CD14-positive monocyte (primary cell): ENCODE data around the gene MAPRE3. TPM values are rescaled to one million over a fixed set of nuclear protein-coding genes. Genes with fewer than 3 reads are reported as not detected.
A peak's percentile ranks its signal among the peaks of the same experiment; 100 is the strongest.

Source experiments
- DNase-seq, 3 donors: peaks; one replicate each; pipeline ENCODE4 v3.0.0-alpha.2; 2011 to 2022
- H2AFZ ChIP-seq: 2 replicates; pipeline ENCODE4 v1.6.0; 2012; ENCODE audit warnings: mild to moderate bottlenecking, low read depth, low read length, inconsistent platforms; ENCODE audit not compliant: insufficient read depth, poor library complexity, severe bottlenecking
- H3K27ac ChIP-seq, 2 donors: 1 replicate in 1 of 2; 2 replicates in 1 of 2; pipeline ENCODE4 v1.5.1; 2012 to 2013; ENCODE audit warnings: low read length in 2 of 2, control low read depth in 1 of 2, inconsistent platforms in 1 of 2, low read depth in 1 of 2, mild to moderate bottlenecking in 1 of 2
- H3K27me3 ChIP-seq, 2 donors: one replicate each; pipeline versions ENCODE4 v1.6.0 to v1.6.1; 2011 to 2013; ENCODE audit warnings: low read length in 2 of 2; ENCODE audit not compliant: control insufficient read depth in 2 of 2, insufficient read depth in 2 of 2
- H3K36me3 ChIP-seq, 2 donors: replicated peaks in 1 of 2; 1 replicate in 1 of 2; 2 replicates in 1 of 2; pipeline versions ENCODE4 v1.5.1 to v1.6.1; 2012 to 2013; ENCODE audit warnings: low read length in 2 of 2, control low read depth in 1 of 2, inconsistent platforms in 1 of 2, mild to moderate bottlenecking in 1 of 2; ENCODE audit not compliant: insufficient read depth in 2 of 2, control insufficient read depth in 1 of 2
- H3K4me1 ChIP-seq, 2 donors: 1 replicate in 1 of 2; 2 replicates in 1 of 2; pipeline versions ENCODE4 v1.5.1 to v1.6.1; 2012 to 2013; ENCODE audit warnings: low read length in 2 of 2, control low read depth in 1 of 2, inconsistent platforms in 1 of 2, mild to moderate bottlenecking in 1 of 2, moderate library complexity in 1 of 2; ENCODE audit not compliant: insufficient read depth in 2 of 2, control insufficient read depth in 1 of 2
- H3K4me2 ChIP-seq: replicated peaks from 2 replicates; pipeline ENCODE3; 2012; ENCODE audit warnings: low read length, moderate library complexity, mild to moderate bottlenecking; ENCODE audit not compliant: poor library complexity, severe bottlenecking; ENCODE audit errors: extremely low read depth
- H3K4me3 ChIP-seq, 3 experiments: fragments of 200-600 bp in 1 of 3; sonication (generic) in 1 of 3; replicated peaks in 1 of 3; 1 replicate in 2 of 3; 2 replicates in 1 of 3; pipeline ENCODE4 v1.5.1; 2011 to 2013; ENCODE audit warnings: low read length in 3 of 3, mild to moderate bottlenecking in 3 of 3, control low read depth in 2 of 3, low read depth in 2 of 3, inconsistent platforms in 1 of 3, moderate library complexity in 1 of 3
- H3K79me2 ChIP-seq: 2 replicates; pipeline ENCODE4 v1.6.0; 2012; ENCODE audit warnings: mild to moderate bottlenecking, control low read depth, inconsistent platforms, low read length, moderate library complexity; ENCODE audit not compliant: insufficient read depth
- H3K9ac ChIP-seq: 2 replicates; pipeline ENCODE4 v1.6.0; 2017; ENCODE audit warnings: low read length, mild to moderate bottlenecking; ENCODE audit not compliant: insufficient read depth, poor library complexity, severe bottlenecking
- H3K9me3 ChIP-seq, 2 donors: replicated peaks in 1 of 2; 1 replicate in 1 of 2; 2 replicates in 1 of 2; pipeline versions ENCODE4 v1.5.1 to v1.6.1; 2012 to 2013; ENCODE audit warnings: low read length in 2 of 2, control low read depth in 1 of 2; ENCODE audit not compliant: control insufficient read depth in 1 of 2, insufficient read depth in 1 of 2
- H4K20me1 ChIP-seq: 2 replicates; pipeline ENCODE4 v1.6.0; 2012; ENCODE audit warnings: mild to moderate bottlenecking, low read length, control low read depth, moderate library complexity; ENCODE audit not compliant: insufficient read depth
- H3K27ac Mint-ChIP-seq, 7 donors: one replicate each; pipeline ENCODE4 v1.8.0; 2020; ENCODE audit warnings: mild to moderate bottlenecking in 7 of 7, mixed read lengths in 7 of 7, moderate library complexity in 6 of 7, inconsistent platforms in 2 of 7
- H3K27me3 Mint-ChIP-seq, 3 donors: one replicate each; pipeline ENCODE4 v1.8.0; 2021 to 2022; ENCODE audit warnings: low read depth in 3 of 3, mild to moderate bottlenecking in 3 of 3, mixed read lengths in 3 of 3, moderate library complexity in 3 of 3, inconsistent platforms in 1 of 3
- H3K36me3 Mint-ChIP-seq, 2 donors: one replicate each; pipeline ENCODE4 v1.8.0; 2020; ENCODE audit warnings: mixed read lengths in 2 of 2, inconsistent platforms in 1 of 2, mild to moderate bottlenecking in 1 of 2
- H3K4me1 Mint-ChIP-seq: one replicate; pipeline ENCODE4 v1.8.0; 2020; ENCODE audit warnings: mild to moderate bottlenecking, mixed read lengths
- H3K4me3 Mint-ChIP-seq, 2 donors: one replicate each; pipeline ENCODE4 v1.8.0; 2020; ENCODE audit warnings: mild to moderate bottlenecking in 2 of 2, mixed read lengths in 2 of 2, moderate library complexity in 1 of 2
- H3K9me3 Mint-ChIP-seq, 7 donors: one replicate each; pipeline ENCODE4 v1.8.0; 2020 to 2022; ENCODE audit warnings: mixed read lengths in 7 of 7, mild to moderate bottlenecking in 6 of 7, moderate library complexity in 6 of 7, inconsistent platforms in 2 of 7
- WGBS: methylation state at CpG from one replicate; pipeline ENCODE4 v1.1.5; 2013; ENCODE audit warnings: missing lambda C conversion rate; ENCODE audit not compliant: insufficient coverage; 5-methylcytosine and 5-hydroxymethylcytosine counted together
- intact Hi-C, 2 donors: fragments of 100-400 bp; cut with micrococcal nuclease; formaldehyde crosslinking; loops; one replicate each; pipeline versions ENCODE4 v1.15.0 to v1.15.1; 2023
- polyA plus RNA-seq, 3 donors: library from polyadenylated mRNA; depleted of rRNA in 1 of 3; unstranded in 2 of 3; stranded (reverse) in 1 of 3; fragments of 300-500 nt in 2 of 3; fragments of >200 nt in 1 of 3; fragmentation: Illumina TruSeq in 2 of 3; gene quantifications; 1 replicate in 2 of 3; 2 replicates in 1 of 3; pipeline ENCODE4 v1.2.3, GENCODE V29; 2012 to 2021
- TF ChIP-seq, protein P1 (sequence below): fragments of 200-600 bp; IDR thresholded peaks from one replicate; pipeline ENCODE4 v1.8.0; 2022; ENCODE audit warnings: antibody characterized with exemption, mild to moderate bottlenecking

Gene MAPRE3
- polyA plus RNA-seq, 3 donors: 2.4 to 14.4 (median 3.5) TPM

GRCh38 chr2:26986576-26986975, 16.1 kb downstream of the MAPRE3 start:
- 92% methylated on average over 5 of the region's 5 CpGs for WGBS
- Histone ChIP-seq H3K4me3 (no peak overlapping the region), H3K4me1 (no peaks in the 10 kb centered on the region), H3K27me3 (no peaks in the 10 kb centered on the region), H3K9me3 (no peaks in the 10 kb centered on the region), H3K36me3 (no peaks in the 10 kb centered on the region), H2AFZ (no peak overlapping the region), H3K27ac (no peak overlapping the region), H4K20me1 (no peaks in the 10 kb centered on the region), H3K9ac (no peak overlapping the region), H3K4me2 (no peak overlapping the region), H3K79me2 (no peaks in the 10 kb centered on the region)
- Mint-ChIP-seq H3K27me3 (peaks cover 0 to 6% (median 3%) of the 10 kb centered on the region in 3 donors), H3K4me1 (no peaks in the 10 kb centered on the region), H3K36me3 (no peaks in the 10 kb centered on the region), H3K9me3 (no peaks in the 10 kb centered on the region), H3K4me3 (no peak overlapping the region), H3K27ac (no peak overlapping the region)
- DNase-seq: no peak
- intact Hi-C loops: no loop called here
- TF ChIP-seq, protein P1, sequence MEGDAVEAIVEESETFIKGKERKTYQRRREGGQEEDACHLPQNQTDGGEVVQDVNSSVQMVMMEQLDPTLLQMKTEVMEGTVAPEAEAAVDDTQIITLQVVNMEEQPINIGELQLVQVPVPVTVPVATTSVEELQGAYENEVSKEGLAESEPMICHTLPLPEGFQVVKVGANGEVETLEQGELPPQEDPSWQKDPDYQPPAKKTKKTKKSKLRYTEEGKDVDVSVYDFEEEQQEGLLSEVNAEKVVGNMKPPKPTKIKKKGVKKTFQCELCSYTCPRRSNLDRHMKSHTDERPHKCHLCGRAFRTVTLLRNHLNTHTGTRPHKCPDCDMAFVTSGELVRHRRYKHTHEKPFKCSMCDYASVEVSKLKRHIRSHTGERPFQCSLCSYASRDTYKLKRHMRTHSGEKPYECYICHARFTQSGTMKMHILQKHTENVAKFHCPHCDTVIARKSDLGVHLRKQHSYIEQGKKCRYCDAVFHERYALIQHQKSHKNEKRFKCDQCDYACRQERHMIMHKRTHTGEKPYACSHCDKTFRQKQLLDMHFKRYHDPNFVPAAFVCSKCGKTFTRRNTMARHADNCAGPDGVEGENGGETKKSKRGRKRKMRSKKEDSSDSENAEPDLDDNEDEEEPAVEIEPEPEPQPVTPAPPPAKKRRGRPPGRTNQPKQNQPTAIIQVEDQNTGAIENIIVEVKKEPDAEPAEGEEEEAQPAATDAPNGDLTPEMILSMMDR: no peak

GRCh38 chr2:26988058-26988860, 17.8 kb downstream of the MAPRE3 start:
- Mint-ChIP-seq H3K27me3 (peaks cover 2 to 5% (median 4%) of the 10 kb centered on the region in 3 donors), H3K4me1 (no peaks in the 10 kb centered on the region), H3K9me3 (peaks cover 0 to under 1% (median 0%) of the 10 kb centered on the region in 7 donors), H3K36me3 (no peaks in the 10 kb centered on the region), H3K27ac (no peak overlapping the region), H3K4me3 (no peak overlapping the region)
- intact Hi-C loops: no loop called here
- H3K36me3 ChIP-seq: no peaks in the 10 kb centered on the region
- H3K4me1 ChIP-seq: no peaks in the 10 kb centered on the region
- no peaks in the 10 kb centered on the region for H3K9me3 ChIP-seq
- no peak overlapping the region for H2AFZ ChIP-seq
- no peaks in the 10 kb centered on the region for H3K27me3 ChIP-seq
- TF ChIP-seq, protein P1: no peak
- H3K4me3 ChIP-seq: no peak overlapping the region
- no peak overlapping the region for H3K27ac ChIP-seq
- H4K20me1 ChIP-seq: no peaks in the 10 kb centered on the region
- peak in 1 of 3 donors; percentile 10 for DNase-seq
- H3K9ac ChIP-seq: no peak overlapping the region
- no peak overlapping the region for H3K4me2 ChIP-seq
- WGBS: 94% methylated on average over 3 of the region's 4 CpGs
- no peaks in the 10 kb centered on the region for H3K79me2 ChIP-seq
